Measurements from ENCODE around the gene PGM2L1. TPM values are rescaled to one million over a fixed set of nuclear protein-coding genes. Genes with fewer than 3 reads are reported as not detected.
A peak's percentile ranks its signal among the peaks of the same experiment; 100 is the strongest.
"Not testable (repeated sequence)": the region's sequence is repeated elsewhere in the genome, so short reads cannot be mapped to it uniquely, and the experiment has no call there.

Gene PGM2L1
- polyA plus RNA-seq (ENCODE audit: insufficient read length in 4 of 4): 1 to 10 TPM; 2.9 to 4.4 (median 3.4) TPM

DNA sequence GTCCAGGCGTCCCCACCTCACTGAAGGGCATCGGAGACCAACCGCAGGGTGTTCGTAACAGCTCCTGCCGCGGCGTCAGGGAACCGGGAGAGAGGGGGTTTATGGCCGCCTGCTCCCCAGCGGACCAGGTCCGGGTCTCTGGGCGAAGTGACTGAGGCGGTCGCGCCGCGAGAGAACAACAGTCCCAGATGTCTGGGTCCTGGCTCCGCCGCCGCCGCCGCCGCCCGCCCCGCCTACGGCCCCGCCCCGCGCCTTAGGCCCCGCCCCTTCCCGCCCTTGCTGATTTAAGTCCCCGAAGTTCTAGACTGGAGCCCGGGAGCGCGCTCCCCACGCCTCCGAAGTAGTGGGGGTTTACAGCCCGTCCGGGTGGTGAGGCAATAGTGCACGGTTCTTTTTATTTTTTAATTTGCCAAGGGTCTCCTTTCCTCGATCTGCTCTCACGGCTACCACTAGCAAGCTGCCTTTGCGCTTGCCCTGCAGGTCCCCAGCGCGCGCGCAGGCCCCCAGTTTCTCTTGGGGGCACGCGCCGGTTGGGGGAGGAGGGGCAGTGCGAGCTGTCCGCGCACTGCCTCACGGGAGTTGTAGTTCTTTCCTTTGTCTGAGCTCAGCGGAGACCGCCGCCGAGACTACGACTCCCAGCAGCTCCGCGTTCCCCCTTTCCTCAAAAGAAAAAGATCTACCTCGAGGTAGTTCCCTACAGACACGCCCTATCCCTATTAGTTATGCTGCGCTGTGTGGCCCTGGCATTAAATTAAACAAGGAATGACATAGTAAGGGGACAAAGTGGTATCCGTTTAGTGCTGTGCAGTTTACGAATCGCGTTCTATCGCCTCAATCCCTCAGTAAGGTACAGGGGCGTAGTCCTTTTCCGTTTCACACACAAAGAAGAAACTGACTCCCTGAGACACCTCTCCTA is at the start of gene PGM2L1:
Gene PGM2L1, minus strand, starts transcription at position 190 of the 916 bp plus-strand sequence. CDS start 272 bp downstream, outside the sequence.
- DNase-seq (ENCODE audit: low read depth in 4 of 4, low spot score in 3 of 4): peak; percentile 91 to 94 (median 92)

DNA sequence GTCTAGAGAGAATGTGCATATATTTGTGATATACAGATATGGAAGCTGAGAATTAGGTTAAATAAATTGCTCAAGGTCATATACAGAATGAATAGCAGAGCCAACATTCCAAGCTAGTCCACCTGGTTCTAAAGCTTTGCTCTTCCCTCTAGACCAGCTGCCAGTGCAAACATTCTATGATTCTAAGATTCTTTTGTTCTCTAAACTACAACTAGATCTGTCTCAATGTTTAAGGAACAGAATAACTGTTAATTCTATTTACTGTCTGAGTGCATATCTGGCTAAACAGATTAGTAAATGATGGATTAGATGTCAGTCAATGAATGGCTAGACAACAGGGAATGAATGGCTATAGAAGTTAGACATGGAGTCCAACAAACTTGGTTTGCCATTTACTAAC is 49.5 kb upstream of the PGM2L1 start:
- no peak for DNase-seq (ENCODE audit: low read depth in 4 of 4, low spot score in 3 of 4)

DNA sequence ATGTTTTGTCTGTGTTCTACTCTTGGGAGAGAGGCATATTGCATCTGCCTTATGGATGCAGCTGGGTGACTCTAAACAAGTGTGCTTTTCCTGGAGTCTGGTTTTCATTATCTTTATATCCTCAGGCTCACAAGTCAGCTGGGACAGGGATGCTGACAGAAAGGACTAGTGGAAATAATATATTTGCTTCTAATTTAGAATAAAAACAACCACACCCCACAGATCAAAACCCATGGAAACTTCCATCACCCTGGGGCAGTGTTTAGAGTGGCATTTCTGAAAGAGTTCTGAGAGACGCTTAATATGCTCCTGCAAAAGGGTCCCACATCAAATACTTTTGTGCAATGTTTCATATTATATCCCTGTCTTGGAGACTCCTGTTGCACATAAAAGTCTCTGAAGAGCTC is 48.3 kb upstream of the PGM2L1 start:
- DNase-seq (ENCODE audit: low read depth in 4 of 4, low spot score in 3 of 4): no peak

DNA sequence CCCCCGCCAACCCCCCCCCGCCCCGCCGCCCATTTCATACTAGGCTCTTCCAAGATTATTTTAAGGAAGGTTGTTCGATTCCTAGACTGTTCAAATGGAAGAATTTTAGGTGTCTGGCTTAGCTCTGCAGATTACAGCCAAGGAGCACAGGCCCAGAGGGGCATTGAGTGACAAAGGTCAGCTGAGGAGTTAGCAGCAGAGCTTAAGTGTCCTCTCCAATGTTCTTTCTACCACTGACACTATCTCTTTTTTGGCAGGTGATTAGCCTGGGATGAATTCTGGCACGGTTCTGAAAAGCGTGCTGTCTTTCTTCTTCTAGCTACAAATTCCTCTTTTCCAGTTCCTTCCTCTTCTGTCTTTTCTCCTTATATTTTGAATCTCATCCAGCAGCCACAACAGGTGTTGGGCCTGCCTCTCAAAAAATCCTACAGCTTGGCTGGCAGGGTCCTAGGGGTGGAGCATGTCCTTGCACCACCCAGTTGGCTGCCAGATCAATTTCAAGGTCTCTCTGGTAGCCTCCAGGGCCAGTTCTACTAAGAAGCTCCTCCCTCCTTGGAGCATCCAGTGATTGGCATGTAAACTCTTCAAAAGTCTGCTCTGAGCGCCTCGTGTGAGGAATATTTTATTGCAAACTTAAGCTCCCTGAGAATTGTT is 46.1 kb upstream of the PGM2L1 start:
- DNase-seq (ENCODE audit: low read depth in 4 of 4, low spot score in 3 of 4): no peak

DNA sequence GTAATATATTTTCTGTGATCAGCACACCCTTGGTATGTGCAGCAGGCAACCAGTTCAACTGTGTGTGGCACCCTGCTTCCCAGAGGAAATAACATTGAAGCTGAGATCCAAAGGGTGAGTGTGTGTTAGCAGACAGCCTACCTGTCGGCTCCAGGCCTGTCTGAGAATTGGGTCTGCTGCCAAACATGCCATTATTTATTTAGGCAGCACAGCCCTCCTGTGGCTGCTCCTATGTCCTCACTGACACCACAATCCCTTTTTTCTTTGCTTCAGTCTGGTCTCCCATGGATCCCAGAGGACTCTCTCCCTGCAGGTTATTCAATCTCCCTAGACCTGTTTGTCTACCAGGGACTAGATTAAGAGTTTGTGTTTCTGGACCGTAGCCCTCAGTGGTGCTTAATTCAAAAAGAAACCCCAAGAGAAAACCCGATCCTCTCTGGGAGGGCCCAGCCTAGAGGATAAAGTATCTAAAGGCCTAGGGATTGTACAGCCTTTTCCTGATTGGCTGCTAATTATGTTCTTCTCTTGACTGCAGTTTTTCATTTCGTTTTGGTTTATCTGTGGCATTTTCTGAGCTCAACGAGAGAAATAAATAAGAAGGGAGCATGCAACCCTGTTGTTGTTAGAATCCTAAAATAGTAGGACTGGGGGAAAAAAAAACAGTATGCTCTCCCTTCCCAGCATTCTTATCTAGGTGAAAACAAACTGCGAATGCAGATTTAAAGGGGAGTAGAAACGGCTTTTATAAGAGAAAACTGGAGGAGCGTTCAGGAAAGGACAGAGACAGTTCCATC is 45.0 kb upstream of the PGM2L1 start:
- DNase-seq (ENCODE audit: low read depth in 4 of 4, low spot score in 3 of 4): no peak

DNA sequence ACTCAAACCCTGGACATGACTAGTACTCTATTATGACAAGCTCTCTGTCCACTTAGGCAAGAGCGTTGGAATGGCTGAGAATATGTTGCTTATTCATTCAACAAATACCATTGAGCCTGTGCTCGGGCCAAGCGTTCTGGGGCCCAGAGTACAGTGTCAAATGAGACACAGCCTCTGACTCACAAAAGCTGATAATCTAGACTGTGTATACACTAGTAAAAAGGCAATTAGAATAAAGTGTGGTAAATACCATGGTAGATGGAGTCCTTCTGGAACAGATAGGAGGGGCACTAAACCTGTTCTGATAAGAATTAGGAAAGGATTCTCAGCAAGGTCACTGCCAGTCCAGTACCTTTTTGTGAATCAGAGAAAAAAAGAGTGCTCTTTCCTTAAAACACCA is 44.4 kb upstream of the PGM2L1 start:
- DNase-seq (ENCODE audit: low read depth in 4 of 4, low spot score in 3 of 4): no peak

DNA sequence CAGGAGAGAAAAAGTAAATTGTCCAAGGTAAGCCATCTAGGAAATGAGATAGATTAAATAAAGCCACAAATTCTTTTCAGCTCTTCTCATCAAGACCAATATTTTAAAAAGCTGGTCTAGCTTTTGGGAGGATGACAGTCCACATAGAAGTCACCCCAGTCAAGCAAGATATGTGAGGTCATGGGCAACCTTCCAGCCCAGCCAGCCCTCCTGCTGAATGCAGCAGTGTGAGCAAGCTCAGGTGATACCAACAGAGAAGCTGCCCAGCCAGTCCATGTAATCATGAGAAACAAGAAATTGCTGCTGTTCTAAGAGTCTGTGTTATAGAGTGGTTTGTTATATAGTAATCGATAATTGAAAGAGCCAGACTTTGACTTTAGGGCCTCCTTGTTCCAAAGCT is 40.4 kb upstream of the PGM2L1 start:
- DNase-seq (ENCODE audit: low read depth in 4 of 4, low spot score in 3 of 4): no peak

DNA sequence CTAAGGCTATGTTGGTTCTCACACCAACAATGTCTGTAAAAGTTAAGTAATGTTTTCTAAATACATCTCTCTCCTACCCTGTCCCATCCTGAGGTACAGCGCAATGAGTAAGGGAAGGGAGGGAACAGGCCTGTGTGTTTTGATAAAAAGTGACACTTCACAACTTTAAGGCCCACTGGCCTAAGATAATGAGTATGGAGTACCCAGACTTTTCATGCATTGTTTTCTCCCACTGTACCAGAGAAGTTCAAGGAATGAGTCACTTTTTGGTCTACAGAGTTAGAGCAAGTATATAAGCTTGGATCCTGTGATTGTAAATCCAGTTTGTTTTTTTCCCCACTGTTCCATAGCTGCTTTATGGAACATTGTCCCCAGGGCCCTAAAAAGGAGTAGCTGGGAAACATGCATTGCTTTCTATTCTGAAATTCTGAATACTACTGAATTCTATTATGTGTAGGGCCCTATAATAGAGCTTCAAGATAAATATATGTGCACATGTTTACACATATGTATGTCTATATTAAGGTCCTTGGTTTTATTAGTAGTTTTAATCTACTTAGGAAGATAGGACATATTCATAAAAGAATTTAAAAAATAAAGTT is 39.3 kb upstream of the PGM2L1 start:
- DNase-seq (ENCODE audit: low read depth in 4 of 4, low spot score in 3 of 4): no peak

DNA sequence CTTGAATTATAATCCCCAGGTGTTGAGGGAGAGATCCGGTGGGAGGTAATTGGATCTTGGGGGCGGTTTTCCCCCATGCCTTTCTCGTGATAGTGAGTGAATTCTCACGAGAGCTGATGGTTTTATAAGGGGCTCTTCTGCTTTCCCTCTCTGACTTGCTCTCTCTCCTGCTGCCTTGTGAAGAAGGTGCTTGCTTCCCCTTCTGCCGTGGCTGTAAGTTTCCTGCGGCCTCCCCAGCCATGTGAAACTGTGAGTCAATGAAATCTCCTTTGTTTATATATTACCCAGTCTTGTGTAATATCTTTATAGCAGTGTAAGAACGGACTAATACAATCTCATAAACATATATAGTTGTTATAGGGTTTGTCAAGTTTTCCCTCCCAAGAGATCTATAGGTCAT is 36.3 kb upstream of the PGM2L1 start:
- no peak for DNase-seq (ENCODE audit: low read depth in 4 of 4, low spot score in 3 of 4)

DNA sequence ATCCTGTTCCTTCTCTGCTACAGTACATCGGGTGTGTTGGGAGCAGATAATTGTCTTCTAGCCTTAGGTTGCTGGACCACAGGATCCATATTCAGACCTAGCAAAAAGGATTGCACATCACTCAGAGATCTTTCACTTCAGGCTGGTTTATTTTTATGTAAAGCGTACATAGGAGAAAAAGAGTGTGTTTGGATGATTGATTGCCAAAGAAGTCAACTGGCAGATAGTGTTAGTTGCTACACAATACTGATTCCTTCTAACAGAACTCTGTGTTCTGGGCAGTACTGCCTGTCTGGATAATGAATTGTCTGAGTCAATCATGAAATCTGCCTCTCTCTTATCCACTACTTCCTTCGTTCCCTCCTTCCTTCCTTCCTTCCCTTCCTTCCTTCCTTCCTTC is 31.0 kb upstream of the PGM2L1 start:
- DNase-seq (ENCODE audit: low read depth in 4 of 4, low spot score in 3 of 4): no peak

DNA sequence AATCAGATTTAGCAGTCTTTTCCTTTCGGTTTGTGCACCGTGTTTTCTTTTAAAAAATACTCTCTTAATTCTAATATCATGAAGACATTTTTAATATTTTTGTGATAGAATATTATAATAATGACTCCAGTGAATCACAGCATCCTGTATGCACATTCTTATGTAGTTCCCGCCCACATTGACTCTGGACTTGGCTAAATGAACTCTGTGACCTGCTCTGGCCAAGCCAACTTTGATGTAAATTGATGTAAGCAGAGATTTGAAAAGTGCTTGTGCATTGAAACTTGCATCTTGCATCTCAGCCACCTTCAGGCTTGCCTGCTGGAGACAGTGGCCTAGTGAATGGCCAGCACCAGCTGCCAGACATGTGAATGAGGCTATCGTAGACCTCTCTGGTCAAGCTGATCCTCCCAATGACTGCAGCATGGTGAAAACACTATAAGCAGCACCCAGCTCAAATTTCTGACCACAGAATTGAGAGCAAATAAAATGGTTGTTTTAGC is 29.2 kb upstream of the PGM2L1 start:
- DNase-seq (ENCODE audit: low read depth in 4 of 4, low spot score in 3 of 4): no peak

DNA sequence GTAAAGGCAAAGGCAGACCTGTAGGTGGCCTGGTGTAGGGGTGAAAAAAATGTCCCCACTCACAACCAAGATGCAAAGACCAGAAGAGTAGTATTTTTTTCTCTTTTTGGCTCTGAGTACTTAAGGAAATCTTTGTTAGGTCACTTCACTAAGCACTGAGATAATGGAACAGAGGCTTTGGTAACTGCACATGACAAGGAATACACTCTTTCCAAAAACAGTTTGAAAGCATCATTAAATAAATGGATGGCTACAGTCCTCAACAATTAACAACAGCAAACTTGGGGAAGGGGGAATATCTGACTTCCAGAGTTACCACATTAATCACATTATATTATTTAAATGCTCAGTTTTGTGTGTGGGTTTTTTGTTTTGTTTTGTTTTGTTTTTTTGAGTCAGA is 26.9 kb upstream of the PGM2L1 start:
- no peak for DNase-seq (ENCODE audit: low read depth in 4 of 4, low spot score in 3 of 4)

DNA sequence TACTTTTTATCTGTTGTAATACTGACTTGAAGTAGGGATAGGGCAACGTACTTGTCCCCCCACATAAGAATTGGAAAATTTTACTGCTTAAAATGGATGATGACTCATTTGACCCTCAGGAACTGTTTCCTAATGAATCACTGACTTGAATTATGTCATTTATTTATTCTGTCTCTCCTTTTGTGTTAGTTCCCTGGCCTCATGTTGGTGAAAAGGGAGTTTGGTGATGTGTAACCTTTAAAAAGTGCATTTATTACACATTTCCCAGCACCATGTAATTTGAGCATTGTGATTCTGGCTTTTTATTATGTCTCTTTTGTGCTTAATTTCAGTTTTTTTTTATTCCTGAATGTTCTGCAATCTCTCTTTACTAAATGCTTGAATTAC is 20.3 kb upstream of the PGM2L1 start:
- DNase-seq (ENCODE audit: low read depth in 4 of 4, low spot score in 3 of 4): no peak

DNA sequence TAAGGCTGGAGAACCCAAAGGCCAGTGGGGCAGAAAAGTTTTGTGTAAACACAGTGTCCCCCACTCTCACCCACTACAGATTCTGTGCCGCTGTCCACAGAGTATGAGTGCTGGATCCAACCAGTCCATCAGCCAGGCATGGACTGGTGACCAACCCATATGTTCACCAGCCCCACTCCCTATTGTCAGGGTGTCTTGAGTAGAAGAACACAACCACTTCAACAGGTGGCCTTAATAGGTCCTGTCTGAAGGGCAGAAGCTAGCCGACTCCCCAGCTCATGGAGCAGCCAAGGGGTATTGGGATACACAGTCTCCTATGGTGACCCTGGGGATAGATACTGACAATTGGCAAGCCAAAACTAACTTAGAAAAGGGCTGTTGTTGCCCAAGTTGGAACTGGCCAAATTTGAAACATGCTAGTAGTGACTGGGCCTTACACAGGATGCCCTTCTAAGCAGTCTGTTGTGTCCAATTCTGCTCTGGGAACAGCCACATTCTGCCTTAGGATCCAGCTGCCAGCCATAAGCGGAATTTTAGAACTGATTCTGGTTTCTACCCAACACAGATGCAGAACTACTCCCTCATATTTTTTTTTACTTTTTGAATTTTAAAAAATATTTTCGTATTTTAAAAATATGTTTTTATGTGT is 19.8 kb upstream of the PGM2L1 start:
- no peak for DNase-seq (ENCODE audit: low read depth in 4 of 4, low spot score in 3 of 4)

DNA sequence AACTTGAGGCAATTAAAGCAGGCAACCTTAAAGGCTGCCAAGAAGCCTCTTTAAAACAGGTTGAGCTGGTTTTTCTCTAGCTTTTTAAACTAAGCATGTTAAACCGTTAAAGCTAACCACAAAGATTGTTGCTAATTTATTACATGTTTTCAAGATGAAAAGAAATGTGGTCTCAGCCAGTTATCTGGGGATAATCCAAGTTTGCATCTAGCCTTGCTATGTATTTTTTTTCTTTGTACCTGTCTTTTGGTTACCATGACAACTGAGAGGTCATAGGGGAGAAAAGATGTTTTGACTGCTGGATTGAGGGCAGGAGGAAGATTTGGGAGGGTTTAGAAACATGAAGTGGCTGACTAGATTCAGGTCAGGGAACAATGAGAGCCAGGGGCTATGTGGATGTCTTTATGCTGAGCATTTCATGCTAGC is 19.2 kb upstream of the PGM2L1 start:
- DNase-seq (ENCODE audit: low read depth in 4 of 4, low spot score in 3 of 4): peak in 3 of 4 donors; percentile 16 to 33 (median 31)

DNA sequence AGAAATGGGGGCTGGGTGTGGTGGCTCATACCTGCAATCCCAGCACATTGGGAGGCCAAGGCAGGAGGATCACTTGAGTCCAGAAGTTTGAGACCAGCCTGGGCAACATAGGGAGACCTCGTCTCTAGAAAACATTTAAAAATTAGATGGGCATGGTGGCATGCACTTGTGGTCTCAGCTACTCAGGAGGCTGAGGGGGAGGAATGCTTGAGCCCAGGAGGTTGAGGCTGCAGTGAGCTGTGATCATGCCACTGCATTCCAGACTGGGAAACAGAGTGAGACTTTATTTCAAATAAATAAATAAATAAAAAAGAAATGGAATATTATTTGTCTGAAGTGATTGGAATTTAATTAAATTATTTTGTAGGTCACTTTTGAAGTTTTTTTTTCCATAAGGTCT is 18.7 kb upstream of the PGM2L1 start:
- DNase-seq (ENCODE audit: low read depth in 4 of 4, low spot score in 3 of 4): not testable (repeated sequence)

DNA sequence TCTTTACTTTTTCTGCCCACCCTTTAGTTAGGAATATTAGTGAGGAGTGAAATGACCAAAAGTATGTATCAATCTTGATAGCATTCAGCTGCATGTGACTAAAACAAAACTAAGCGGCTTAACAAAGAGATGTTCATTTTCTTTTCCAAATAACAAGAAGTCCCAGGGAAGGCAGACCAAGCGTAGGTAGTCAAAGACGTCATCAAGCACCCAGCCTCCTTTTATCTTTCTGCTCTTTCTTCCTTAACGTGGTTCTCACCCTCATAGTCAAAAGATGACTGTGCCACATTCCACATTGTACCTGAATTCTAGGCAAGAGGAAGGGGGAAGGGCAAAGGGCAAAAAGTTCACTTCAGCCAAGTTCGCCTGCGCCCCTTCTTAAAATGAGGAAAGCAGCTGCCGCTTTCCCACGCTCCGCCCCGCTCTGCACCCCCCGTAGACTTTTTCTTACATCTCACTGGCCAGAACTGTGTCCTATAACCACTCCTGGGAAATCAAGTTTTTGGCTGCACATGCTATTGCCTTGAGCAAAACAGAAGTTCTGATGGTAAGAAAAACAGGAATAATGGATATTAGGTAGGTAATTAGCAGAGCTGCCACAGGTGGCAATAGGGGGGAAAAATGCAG is 14.6 kb upstream of the PGM2L1 start:
- DNase-seq (ENCODE audit: low read depth in 4 of 4, low spot score in 3 of 4): no peak

DNA sequence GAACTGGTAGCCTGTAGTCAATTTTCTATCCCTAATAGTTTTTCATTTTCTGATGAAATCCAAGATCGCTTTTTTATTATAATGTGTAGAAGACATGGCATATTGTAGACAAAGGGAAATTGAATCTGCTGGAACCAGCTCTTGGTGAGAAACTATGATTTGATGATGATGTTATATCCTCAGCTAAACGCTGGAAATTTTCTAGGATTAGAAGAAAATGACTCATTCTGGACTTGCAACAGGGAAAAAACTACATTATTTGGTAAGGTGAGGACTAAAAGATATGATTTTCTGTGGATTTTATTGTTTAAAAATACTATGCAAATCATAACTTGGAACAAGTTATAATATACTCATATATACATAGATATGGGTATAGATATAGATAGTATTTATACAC is 14.1 kb upstream of the PGM2L1 start:
- DNase-seq (ENCODE audit: low read depth in 4 of 4, low spot score in 3 of 4): no peak

DNA sequence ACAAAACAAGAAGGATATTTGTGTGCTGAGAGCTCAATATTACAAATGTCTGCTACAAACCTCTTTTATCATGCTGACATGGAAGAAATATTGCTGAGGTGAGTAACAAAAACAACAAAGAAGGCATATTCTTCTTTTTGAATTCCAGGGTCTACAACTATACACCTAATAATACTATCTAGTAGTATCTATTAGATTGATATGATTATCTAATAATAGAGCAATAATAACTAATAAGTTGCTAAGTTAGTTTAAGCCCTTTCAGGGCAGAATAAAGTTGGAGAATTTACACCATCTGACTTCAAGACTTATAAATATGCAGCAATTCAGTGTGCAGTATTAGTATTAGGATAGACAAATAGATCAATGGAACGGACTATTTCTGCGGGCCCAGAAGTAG is 11.4 kb upstream of the PGM2L1 start:
- no peak for DNase-seq (ENCODE audit: low read depth in 4 of 4, low spot score in 3 of 4)
